GM21367 (cell line): ENCODE data around the gene THY1.
"Not testable (repeated sequence)": the region's sequence is repeated elsewhere in the genome, so short reads cannot be mapped to it uniquely, and the experiment has no call there.

Experiments used
- ATAC-seq: cut with Tn5 transposase; IDR thresholded peaks from one replicate; pipeline ENCODE4 v1.9.1; 2021; ENCODE audit not compliant: unreplicated experiment

THY1 gene

GRCh38 chr11:119445850-119446249 lies 22.9 kb upstream of the THY1 start:
- no peak for ATAC-seq

- ATAC-seq, result no peak
Measured at GRCh38 chr11:119445379-119445778, 22.4 kb upstream of the THY1 start.

GRCh38 chr11:119441898-119442243 lies 18.9 kb upstream of the THY1 start:
- no peak for ATAC-seq

- no peak for ATAC-seq
Measured at GRCh38 chr11:119438599-119438998, 15.6 kb upstream of the THY1 start.

GRCh38 chr11:119437521-119437920 lies 14.5 kb upstream of the THY1 start:
- ATAC-seq, result not testable (repeated sequence)

DNA sequence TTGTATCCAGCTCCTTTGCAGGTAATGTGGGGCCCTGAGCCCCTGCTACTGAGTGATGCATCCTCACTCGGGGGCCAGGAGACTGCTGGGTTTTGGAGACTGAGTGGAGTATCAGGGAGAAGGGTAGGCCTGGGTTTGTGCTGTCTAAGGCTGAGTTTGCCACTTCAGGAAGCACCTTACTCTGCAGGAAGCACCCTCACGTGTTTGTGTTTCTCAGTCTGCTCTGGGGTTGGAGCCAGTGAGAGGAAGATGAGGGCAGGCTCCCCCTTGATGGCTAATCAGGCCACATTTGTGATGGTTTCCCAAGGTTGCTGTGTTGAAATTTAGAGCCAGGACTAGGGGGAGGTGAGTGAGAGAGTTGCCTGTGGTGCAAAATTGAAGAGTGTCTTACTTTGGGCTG lies 13.7 kb upstream of the THY1 start:
- ATAC-seq, result no peak

- no peak for ATAC-seq
Measured at GRCh38 chr11:119436093-119436492, 13.1 kb upstream of the THY1 start.

DNA sequence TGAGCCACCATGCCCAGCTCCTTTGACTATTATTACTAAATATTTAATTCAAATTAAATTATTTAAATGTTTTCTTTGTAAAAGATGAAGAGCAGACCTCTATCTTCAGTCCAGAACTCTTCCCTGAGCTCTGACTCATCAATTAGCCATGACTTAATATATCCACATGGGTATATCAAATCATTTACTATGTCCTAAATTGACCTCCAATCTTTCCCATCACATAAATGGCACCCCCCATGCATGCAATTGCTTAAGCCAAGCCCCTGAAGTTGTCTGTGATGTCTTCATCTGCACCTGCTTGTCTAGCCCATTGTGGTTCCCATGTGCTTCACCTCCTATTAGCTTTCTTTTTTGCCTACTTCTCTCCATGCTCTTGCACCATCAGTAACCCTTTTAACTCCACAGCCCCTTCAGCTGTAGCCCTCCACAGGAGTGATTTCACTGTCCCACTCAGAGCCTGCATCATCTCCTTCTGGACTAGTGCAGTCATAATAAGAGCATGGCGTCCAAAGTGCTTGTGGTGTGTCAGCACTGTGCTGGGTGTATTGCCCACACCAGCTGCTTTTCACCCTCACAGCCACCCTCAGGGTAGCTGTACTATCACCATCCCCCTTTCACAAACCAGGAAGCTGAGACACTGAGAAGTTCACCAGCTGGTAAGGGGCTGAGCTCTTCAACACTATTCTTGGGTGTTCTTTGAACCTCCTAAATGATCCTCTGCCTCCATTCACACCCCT lies 11.8 kb upstream of the THY1 start:
- ATAC-seq, result no peak

- no peak for ATAC-seq
Measured at GRCh38 chr11:119433358-119433725, 10.4 kb upstream of the THY1 start.

GRCh38 chr11:119432484-119433357 lies 9.7 kb upstream of the THY1 start:
- no peak for ATAC-seq

DNA sequence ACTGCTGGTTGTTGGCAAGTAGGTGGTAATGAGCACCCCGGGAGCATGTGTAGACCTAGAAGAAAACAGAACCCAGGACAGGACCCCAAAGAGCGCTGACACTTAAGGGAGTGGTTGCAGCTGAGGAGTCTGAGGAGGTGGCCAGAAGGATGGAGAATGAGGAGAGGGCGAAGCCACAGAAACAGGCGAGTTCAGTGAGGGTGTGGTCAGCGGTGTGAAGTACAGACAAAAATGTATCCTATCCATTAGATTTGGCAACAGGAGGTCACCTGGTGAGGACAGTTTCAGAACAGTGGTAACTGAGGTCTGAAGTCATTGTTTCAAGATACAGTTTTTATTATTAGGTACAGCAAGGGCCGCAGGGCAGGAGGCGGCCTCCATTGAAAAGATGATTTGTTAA lies 8.6 kb upstream of the THY1 start:
- no peak for ATAC-seq

DNA sequence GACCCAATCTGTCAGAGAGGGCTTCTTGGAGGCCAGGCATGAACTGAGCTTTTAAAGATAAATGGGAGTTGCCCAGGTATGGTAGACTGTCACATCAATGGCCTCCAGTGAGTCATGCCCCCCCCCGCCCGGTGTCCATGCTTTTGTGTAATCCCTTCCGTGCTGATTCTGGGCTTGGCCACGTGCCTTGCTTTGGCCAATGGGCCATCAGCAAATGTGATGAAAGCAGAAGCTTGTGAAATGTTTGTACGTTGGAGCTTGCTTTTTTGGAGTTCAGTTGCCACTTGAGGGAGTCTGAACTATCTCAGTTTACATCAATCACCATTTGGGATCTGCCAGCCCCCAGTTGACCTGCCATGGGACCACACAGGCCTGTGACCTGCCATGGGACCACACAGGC lies 4.3 kb upstream of the THY1 start:
- no peak for ATAC-seq

DNA sequence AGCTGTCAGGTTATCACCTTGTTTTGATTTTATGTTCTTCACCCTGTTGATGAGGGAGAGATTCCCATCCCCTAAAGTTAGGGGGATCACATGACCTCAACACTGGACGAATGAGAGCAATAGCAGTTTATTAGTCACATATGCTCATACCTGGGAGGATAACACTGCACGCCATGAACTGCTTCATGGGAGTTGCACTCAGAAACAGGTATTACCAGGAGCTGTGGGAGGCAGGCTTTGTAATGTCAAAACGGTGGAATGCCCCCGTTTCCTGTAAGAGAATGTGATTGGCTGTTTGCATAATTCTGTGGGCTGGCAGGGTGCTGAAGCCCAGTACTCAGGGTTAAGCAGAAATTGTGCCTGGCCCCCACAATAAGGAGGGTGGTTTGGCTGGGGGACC lies 3.2 kb upstream of the THY1 start:
- ATAC-seq, result no peak

DNA sequence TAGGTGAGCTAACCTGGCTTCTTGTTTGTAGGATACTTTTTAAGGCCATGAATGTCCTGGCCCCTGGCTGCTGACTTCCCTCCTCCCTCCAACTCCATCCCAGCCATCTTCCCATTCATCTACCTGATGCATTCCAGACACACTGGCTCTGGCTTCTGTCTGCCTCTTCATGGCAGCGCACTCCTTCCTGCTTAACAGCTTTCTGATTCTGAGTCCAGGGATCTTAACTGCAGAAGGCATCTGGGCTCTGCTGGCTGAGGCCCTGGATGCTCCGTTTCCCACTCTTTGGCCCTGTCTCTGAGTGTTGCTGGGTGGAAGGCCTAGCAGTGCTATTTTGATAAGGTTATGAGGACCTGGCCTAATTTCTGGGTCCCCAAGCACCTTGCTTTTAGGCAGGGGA lies 1.8 kb upstream of the THY1 start:
- ATAC-seq, result no peak

- no peak for ATAC-seq
Measured at GRCh38 chr11:119424276-119424675, 1.3 kb upstream of the THY1 start.

DNA sequence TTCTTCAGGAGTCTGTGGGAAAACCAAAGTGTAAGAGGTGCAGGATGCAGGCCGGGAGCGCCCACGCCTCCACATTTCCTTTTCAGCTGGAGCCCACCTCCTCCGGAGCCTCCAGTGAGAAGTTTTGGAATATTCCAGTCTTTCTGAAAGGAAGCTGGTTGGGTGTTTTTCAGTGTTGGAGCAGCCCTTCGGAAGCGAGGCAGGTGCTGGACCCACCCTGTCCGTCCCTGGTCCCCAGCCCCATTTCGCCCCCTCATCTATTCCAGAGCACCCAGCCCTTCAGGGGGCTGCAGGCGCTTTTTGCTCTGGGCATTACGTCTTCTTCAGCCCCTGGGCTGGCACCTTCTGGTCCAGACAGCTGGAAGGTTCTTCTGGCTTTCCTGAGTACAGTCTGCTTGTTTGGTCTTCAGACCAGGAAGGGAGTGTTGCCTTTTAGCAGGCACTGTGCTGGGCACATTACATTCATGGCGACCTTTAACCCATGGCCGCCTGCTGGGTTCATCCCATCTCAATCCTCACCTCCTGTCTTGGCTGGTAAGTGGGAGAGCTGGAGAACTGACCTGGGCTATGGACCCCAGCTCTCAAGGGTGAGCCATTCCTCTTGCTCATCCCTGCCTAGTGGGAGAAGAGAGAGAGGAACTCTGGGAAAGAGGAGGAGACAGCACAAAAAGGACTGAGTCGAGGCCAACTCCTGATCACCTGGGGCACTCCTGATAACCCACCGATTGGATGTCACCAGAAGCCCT lies 710 bp upstream of the THY1 start:
- no peak for ATAC-seq

GRCh38 chr11:119421941-119422808 lies 797 bp downstream of the THY1 start:
- no peak for ATAC-seq

DNA sequence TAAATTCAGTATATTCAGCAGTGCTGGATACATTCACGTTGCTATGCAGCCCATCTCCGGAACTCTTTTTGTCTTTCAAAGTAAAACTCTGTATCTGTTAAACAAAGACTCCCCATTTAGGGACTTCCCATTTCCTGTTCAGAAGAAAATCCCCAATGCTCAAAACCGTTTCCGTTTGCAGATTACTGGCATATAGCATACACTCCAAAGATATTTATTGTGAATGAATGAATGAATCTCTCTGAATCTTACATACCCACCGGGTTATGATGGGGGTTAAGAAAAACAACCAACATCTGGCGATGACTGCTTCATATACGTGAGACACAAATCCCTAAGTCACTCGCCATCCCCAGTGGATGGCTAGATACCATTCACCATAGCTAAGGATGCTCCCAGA lies 1.6 kb downstream of the THY1 start:
- no peak for ATAC-seq

DNA sequence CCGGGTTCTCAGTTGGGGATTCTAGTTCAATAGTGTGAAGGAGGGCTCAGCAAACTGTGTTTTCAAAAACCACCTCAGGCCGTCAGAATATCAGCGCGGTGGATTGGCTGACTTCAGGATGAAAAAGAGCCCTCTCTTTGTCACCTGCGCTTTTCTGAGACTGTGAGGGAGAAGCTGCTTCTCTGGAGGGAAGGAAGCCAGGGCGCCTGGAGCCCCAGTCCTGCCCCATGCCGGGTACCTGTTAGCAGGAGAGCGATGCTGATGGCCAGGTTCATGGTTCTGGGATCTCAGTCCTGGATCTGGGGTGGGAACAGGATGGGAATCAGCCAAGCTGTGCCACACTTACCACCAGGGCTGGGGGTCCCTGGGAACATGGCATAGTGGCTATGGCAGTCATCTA lies 2.3 kb downstream of the THY1 start:
- no peak for ATAC-seq

- no peak for ATAC-seq
Measured at GRCh38 chr11:119419834-119420492, 3.0 kb downstream of the THY1 start.
